ENCODE results near the gene FOXP1.

DNA sequence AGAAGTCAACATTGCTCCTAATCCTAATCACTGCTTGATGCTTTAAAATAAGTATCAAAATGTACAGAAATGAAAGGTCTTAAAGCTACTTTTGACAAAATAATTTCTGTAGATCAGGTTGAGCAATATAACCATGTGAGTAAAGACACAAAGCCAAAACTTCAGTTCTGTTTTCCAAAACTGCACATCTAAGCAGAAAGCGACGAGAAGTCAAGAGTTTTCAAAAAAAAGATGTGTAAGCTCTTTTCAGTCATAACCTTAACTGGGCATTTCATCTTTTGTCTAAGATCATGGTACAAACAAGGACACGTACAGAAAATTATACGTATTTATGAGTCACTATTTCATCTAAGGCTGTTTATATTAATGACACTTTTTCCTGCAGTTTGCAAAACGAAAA, 608.8 kb downstream of the FOXP1 start:
- TF ChIP-seq POLR2A (IDR thresholded peaks at IDR 0.05) = no peak
- TF ChIP-seq, protein P1, sequence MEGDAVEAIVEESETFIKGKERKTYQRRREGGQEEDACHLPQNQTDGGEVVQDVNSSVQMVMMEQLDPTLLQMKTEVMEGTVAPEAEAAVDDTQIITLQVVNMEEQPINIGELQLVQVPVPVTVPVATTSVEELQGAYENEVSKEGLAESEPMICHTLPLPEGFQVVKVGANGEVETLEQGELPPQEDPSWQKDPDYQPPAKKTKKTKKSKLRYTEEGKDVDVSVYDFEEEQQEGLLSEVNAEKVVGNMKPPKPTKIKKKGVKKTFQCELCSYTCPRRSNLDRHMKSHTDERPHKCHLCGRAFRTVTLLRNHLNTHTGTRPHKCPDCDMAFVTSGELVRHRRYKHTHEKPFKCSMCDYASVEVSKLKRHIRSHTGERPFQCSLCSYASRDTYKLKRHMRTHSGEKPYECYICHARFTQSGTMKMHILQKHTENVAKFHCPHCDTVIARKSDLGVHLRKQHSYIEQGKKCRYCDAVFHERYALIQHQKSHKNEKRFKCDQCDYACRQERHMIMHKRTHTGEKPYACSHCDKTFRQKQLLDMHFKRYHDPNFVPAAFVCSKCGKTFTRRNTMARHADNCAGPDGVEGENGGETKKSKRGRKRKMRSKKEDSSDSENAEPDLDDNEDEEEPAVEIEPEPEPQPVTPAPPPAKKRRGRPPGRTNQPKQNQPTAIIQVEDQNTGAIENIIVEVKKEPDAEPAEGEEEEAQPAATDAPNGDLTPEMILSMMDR (IDR thresholded peaks at IDR 0.05) = no peak
